Fibroblast of skin of scalp (primary cell): Measurements from ENCODE around the gene LVRN. TPM values are rescaled to one million over a fixed set of nuclear protein-coding genes. Genes with fewer than 3 reads are reported as not detected.
"Not testable (repeated sequence)": the region's sequence is repeated elsewhere in the genome, so short reads cannot be mapped to it uniquely, and the experiment has no call there.

Source experiments
- DNase-seq: peaks from one replicate; pipeline ENCODE4 v3.0.0-alpha.2; 2013
- polyA plus RNA-seq, 2 experiments: library from polyadenylated mRNA; unstranded; fragments of 120-200 nt; gene quantifications; one replicate each; pipeline ENCODE4 v1.2.1, GENCODE V29; 2013; ENCODE audit not compliant: insufficient read length in 2 of 2

Gene LVRN, protein sequence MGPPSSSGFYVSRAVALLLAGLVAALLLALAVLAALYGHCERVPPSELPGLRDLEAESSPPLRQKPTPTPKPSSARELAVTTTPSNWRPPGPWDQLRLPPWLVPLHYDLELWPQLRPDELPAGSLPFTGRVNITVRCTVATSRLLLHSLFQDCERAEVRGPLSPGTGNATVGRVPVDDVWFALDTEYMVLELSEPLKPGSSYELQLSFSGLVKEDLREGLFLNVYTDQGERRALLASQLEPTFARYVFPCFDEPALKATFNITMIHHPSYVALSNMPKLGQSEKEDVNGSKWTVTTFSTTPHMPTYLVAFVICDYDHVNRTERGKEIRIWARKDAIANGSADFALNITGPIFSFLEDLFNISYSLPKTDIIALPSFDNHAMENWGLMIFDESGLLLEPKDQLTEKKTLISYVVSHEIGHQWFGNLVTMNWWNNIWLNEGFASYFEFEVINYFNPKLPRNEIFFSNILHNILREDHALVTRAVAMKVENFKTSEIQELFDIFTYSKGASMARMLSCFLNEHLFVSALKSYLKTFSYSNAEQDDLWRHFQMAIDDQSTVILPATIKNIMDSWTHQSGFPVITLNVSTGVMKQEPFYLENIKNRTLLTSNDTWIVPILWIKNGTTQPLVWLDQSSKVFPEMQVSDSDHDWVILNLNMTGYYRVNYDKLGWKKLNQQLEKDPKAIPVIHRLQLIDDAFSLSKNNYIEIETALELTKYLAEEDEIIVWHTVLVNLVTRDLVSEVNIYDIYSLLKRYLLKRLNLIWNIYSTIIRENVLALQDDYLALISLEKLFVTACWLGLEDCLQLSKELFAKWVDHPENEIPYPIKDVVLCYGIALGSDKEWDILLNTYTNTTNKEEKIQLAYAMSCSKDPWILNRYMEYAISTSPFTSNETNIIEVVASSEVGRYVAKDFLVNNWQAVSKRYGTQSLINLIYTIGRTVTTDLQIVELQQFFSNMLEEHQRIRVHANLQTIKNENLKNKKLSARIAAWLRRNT
- polyA plus RNA-seq (2013, experiment 1 of 2; ENCODE audit: insufficient read length): 0.23 TPM
- 0.35 TPM for polyA plus RNA-seq (2013, experiment 2 of 2; ENCODE audit: insufficient read length)

GRCh38 chr5:115962239-115962564 is at the start of gene LVRN:
TSS of gene LVRN (plus strand) at chr5:115962475. CDS start at chr5:115962618, 143 bp downstream.
- no peak for DNase-seq

GRCh38 chr5:115913623-115914400 is 48.5 kb upstream of the LVRN start:
- not testable (repeated sequence) for DNase-seq

- DNase-seq: no peak
Observed at GRCh38 chr5:115920171-115920725, 42.0 kb upstream of the LVRN start.

DNA sequence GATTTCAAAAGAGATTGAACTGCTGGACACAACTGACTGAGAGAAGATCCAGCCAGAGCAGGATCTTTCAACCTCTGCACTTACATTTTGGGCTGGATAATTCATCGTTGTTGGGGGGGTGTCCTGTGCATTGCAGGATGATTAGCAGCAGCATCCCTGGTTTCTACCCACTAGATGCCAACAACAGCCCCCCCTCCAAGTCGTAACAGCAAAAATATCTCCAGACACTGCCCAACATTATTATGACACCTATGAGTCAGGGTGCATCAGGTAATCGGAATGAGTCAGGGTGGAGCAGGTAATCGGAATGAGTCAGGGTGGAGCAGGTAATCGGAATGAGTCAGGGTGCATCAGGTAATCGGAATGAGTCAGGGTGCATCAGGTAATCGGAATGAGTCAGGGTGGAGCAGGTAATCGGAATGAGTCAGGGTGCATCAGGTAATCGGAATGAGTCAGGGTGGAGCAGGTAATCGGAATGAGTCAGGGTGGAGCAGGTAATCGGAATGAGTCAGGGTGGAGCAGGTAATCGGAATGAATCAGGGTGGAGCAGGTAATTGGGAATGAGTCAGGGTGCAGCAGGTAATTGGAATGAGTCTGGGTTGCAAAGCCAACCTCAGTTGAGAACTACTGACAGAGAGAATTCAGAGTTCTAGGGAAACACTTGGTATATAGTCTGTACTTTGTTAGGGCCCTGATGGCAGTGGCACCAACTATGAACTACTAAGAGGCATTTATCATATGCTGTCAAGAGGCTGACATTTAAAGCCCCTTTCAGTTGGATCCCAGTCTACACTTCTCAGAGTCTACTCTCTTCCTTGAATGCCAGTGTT is 33.5 kb upstream of the LVRN start:
- not testable (repeated sequence) for DNase-seq

GRCh38 chr5:115930171-115930570 is 32.1 kb upstream of the LVRN start:
- DNase-seq: not testable (repeated sequence)

GRCh38 chr5:115930630-115931337 is 31.5 kb upstream of the LVRN start:
- peak; percentile 37 for DNase-seq

GRCh38 chr5:115932991-115933390 is 29.3 kb upstream of the LVRN start:
- no peak for DNase-seq

- no peak for DNase-seq
Observed at GRCh38 chr5:115934388-115934974, 27.8 kb upstream of the LVRN start.

GRCh38 chr5:115936031-115936430 is 26.2 kb upstream of the LVRN start:
- no peak for DNase-seq

DNA sequence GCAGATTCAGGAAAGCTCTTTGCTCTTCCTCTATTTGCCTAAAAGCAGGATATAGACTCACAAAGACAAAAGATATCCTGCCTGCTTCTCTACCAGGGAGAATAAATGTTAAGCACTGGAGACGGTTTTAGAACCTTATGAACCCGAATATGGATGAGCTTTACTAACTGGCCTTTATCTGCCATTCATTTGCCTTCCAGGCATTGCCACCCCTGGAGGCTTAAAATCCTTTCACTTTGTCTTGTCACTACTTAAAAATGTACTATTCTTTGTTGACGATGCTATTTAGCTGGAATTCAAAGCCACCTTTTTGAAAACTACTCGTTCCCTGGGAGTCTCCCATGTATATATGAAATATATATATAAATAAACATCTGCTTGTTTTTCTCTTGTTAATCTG is 23.2 kb upstream of the LVRN start:
- DNase-seq: no peak

DNA sequence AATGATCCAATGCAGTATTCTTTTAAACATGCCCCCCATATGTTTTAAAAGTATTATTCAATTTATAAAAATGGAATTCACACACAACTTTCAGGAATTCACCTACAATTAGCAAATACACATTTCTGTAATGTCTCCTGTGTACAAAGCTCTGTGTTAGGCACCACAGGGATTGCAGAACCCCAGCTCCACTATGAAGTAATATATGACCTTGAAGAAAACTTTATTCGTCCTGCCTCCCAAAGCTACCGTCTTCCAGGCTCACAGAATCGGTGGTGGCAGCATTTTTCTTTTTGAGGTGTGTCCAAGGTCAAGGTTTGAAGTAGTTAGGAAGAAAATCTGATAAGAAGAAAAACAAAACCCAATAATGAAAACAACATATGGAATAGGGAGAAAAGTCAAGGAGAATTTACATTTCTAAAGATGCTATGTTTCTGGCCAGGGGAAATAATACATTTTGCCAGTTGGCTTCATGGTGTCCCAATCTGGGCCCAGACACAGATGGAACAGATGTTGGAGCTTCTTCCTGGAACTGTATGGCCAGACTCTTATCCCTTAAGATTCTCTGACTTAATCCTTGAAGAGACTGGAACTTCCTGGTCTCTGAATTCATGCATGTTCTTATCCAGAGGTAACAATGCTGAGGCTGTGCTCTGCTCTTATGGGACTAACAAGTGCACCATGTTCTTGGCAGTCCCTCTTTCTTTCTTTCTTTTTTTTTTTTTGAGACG is 22.0 kb upstream of the LVRN start:
- DNase-seq: no peak

DNA sequence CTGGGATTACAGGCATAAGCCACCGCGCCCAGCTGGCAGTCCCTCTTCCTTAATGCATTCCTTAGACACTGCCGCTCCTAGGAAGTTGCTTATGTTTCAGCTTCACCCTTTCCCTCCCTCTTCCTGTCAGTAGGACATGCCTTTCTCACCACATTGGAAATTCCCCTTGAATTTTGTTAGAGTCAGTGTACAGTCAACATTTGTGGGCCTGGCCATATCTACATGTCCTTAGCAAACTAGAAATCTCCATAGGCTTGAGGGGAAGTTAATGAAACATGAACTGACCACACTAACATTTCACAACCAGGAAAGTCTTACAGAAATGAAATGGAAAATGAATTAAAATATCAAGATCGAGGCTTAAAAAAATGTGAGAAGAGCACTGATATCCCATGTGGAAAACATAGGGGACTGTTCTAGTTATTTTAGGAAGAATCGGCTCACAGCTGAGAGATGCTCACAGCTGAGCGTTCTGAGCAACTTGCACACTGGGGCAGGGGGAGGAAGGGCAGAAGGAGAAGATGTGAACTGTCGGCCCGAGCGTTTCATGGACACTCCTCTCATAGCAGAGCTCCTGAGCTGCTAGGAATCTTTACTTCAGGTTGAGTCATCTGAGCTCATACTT is 21.1 kb upstream of the LVRN start:
- DNase-seq: peak; percentile 97

- DNase-seq: no peak
Observed at GRCh38 chr5:115944501-115944900, 17.8 kb upstream of the LVRN start.

- DNase-seq: no peak
Observed at GRCh38 chr5:115946655-115947054, 15.6 kb upstream of the LVRN start.

GRCh38 chr5:115947260-115947659 is 15.0 kb upstream of the LVRN start:
- peak; percentile 59 for DNase-seq

GRCh38 chr5:115948091-115948534 is 14.2 kb upstream of the LVRN start:
- DNase-seq: peak; percentile 30

- peak; percentile 23 for DNase-seq
Observed at GRCh38 chr5:115949096-115949495, 13.2 kb upstream of the LVRN start.

DNA sequence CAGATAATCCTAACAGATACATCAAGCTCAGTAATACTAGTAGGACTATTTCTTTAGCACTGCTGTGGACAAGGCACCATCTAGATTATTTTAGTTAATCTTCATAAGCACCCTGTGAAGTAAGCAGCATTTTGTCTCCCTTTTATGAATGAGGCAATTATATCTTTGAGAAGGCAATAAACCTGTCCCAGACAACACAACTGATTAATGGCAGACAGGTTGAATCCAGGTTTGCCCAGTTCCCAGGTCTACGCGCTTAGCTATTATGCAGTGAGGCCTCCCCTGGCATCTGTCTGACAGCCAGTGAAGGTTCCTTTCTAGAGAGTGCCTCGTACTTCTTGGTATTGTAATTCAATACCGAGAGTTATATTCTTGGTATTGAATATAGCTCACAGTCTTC is 9.7 kb upstream of the LVRN start:
- DNase-seq: no peak

DNA sequence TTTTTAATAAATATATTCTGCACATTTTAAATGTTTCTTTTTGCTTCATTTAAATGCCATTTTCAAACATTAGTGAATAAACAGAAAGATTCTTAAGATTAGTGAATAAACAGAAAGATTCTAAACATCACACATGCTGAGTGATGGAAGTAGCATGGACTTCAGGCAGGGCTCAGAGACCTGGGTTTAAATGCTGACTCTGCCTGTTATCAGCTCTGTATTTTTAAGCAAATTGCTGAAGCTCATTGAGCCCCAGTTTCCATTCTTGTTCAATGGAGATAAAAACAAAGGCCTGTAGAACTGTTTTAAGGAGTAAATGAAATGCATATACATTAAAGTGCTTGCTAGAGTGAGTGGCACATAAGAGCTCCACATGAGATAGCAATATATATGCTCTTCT is 8.1 kb upstream of the LVRN start:
- DNase-seq: no peak
